Tibial nerve (tissue), 4 donors: ENCODE measurements around the gene ZNF865. TPM values are rescaled to one million over a fixed set of nuclear protein-coding genes. Genes with fewer than 3 reads are reported as not detected.
"Not testable (repeated sequence)": the region's sequence is repeated elsewhere in the genome, so short reads cannot be mapped to it uniquely, and the experiment has no call there.

Experiments
- DNase-seq, 2 donors: peaks; one replicate each; pipeline ENCODE4 v3.0.0-alpha.2; 2019; ENCODE audit warnings: low spot score in 2 of 2
- H3K27ac ChIP-seq, 4 donors: fragments of 200-600 bp; sonication (generic) in 3 of 4; one replicate each; pipeline ENCODE4 v1.5.1; 2017 to 2019; ENCODE audit warnings: mild to moderate bottlenecking in 1 of 4
- H3K27me3 ChIP-seq, 2 donors: fragments of 200-600 bp; sonication (generic) in 1 of 2; one replicate each; pipeline versions ENCODE4 v1.5.1 to v1.6.0; 2017 to 2019
- H3K36me3 ChIP-seq, 3 donors: fragments of 200-600 bp; sonication (generic); one replicate each; pipeline ENCODE4 v1.5.1; 2018 to 2019
- H3K4me1 ChIP-seq, 4 donors: fragments of 200-600 bp; sonication (generic) in 3 of 4; one replicate each; pipeline ENCODE4 v1.5.1; 2017 to 2019
- H3K4me3 ChIP-seq, 4 donors: fragments of 200-600 bp; sonication (generic) in 3 of 4; one replicate each; pipeline ENCODE4 v1.5.1; 2017 to 2019; ENCODE audit warnings: mild to moderate bottlenecking in 1 of 4, moderate library complexity in 1 of 4
- H3K9me3 ChIP-seq, 4 donors: fragments of 200-600 bp; sonication (generic) in 3 of 4; one replicate each; pipeline ENCODE4 v1.5.1; 2017 to 2019
- CTCF ChIP-seq, 5 experiments: fragments of 200-600 bp in 3 of 5; fragments of 450-650 bp in 2 of 5; sonication (generic) in 3 of 5; IDR thresholded peaks; one replicate each; pipeline ENCODE4 v1.5.1; 2016 to 2019; ENCODE audit warnings: antibody characterized with exemption in 5 of 5, mild to moderate bottlenecking in 3 of 5, moderate library complexity in 2 of 5
- EP300 ChIP-seq, 2 donors: sonication (generic); formaldehyde crosslinking; IDR thresholded peaks; one replicate each; pipeline ENCODE4 v1.6.1; 2017; ENCODE audit warnings: antibody characterized with exemption in 2 of 2, mild to moderate bottlenecking in 1 of 2
- POLR2A ChIP-seq, 2 donors: fragments of 450-650 bp; IDR thresholded peaks; one replicate each; pipeline ENCODE4 v1.6.1; 2017; ENCODE audit warnings: antibody characterized with exemption in 2 of 2, mild to moderate bottlenecking in 2 of 2, moderate library complexity in 2 of 2
- WGBS, 2 donors: methylation state at CpG; one replicate each; pipeline ENCODE4 v1.1.5; 2018; 5-methylcytosine and 5-hydroxymethylcytosine counted together
- total RNA-seq, 4 donors: library from RNA; depleted of rRNA; stranded (reverse); fragments of >200 nt; gene quantifications; one replicate each; pipeline ENCODE4 v1.1.0, GENCODE V29; 2016

ZNF865 gene
- total RNA-seq, 4 donors from 2014 or later = 8.8 to 15.0 (median 12.7) TPM

- no peaks in the 10 kb centered on the region for H3K27me3 ChIP-seq
- H3K36me3 ChIP-seq = peaks cover 0 to 34% (median 0%) of the 10 kb centered on the region in 3 donors
- WGBS, 2 donors = 1 to 2% methylated on average over 16 to 24 of the region's 24 CpGs
- H3K27ac ChIP-seq = peak within 1 kb of the TSS; percentile 81 to 98 (median 94)
- no peaks in the 10 kb centered on the region for H3K9me3 ChIP-seq
- peak within 1 kb of the TSS; percentile 73 to 97 (median 90) for H3K4me3 ChIP-seq
- peaks cover 0 to 31% (median 8%) of the 10 kb centered on the region in 4 donors for H3K4me1 ChIP-seq
- no peak for TF ChIP-seq POLR2A (IDR thresholded peaks at IDR 0.05)
- TF ChIP-seq EP300 (IDR thresholded peaks at IDR 0.05) = peak in 1 of 2 donors; percentile 62
- peak; percentile 60 to 82 for DNase-seq
Measured at GRCh38 chr19:55580628-55581144, 24.8 kb upstream of the ZNF865 start, which contains the start of gene ZNF579. Gene ZNF579, minus strand, starts transcription at chr19:55580848. Its CDS starts 1,209 bp downstream, at chr19:55579639.

- Histone ChIP-seq H3K4me1 (peaks cover 0 to 37% (median 14%) of the 10 kb centered on the region in 4 donors), H3K27ac (peak overlapping the region; percentile 81 to 98 (median 94)), H3K27me3 (no peaks in the 10 kb centered on the region), H3K9me3 (no peaks in the 10 kb centered on the region), H3K36me3 (peaks cover 0 to 33% (median 0%) of the 10 kb centered on the region in 3 donors), H3K4me3 (peak overlapping the region; percentile 73 to 97 (median 90))
- no peak for TF ChIP-seq POLR2A (IDR thresholded peaks at IDR 0.05)
- no peak for TF ChIP-seq EP300 (IDR thresholded peaks at IDR 0.05)
- TF ChIP-seq CTCF (IDR thresholded peaks at IDR 0.05) = no peak
- DNase-seq = no peak
- WGBS, 2 donors = 35 to 45% methylated on average over 12 of the region's 12 CpGs
Measured at GRCh38 chr19:55581145-55581822, 24.2 kb upstream of the ZNF865 start.

- 33 to 45% methylated on average over 6 of the region's 6 CpGs for WGBS, 2 donors
- no peak for DNase-seq
- no peak overlapping the region for H3K27ac ChIP-seq
- no peak overlapping the region for H3K4me3 ChIP-seq
- H3K27me3 ChIP-seq = no peaks in the 10 kb centered on the region
- H3K36me3 ChIP-seq = peaks cover 0 to 27% (median 0%) of the 10 kb centered on the region in 3 donors
- peaks cover 0 to 43% (median 18%) of the 10 kb centered on the region in 4 donors for H3K4me1 ChIP-seq
- H3K9me3 ChIP-seq = no peaks in the 10 kb centered on the region
- no peak for TF ChIP-seq CTCF (IDR thresholded peaks at IDR 0.05)
- no peak for TF ChIP-seq POLR2A (IDR thresholded peaks at IDR 0.05)
- no peak for TF ChIP-seq EP300 (IDR thresholded peaks at IDR 0.05)
Measured at GRCh38 chr19:55581823-55582223, 23.6 kb upstream of the ZNF865 start.

GRCh38 chr19:55582284-55582683, 23.2 kb upstream of the ZNF865 start:
- 79 to 84% methylated on average over 4 of the region's 4 CpGs for WGBS, 2 donors
- not testable (repeated sequence) for DNase-seq, H3K27ac ChIP-seq, H3K4me3 ChIP-seq, H3K27me3 ChIP-seq, H3K9me3 ChIP-seq
- Histone ChIP-seq H3K36me3 (peaks cover 0 to 23% (median 0%) of the 10 kb centered on the region in 3 donors), H3K4me1 (peaks cover 0 to 47% (median 21%) of the 10 kb centered on the region in 4 donors)

- not testable (repeated sequence) for H3K9me3 ChIP-seq, H3K27ac ChIP-seq, H3K36me3 ChIP-seq, DNase-seq, H3K4me3 ChIP-seq, H3K27me3 ChIP-seq
- peaks cover 0 to 57% (median 21%) of the 10 kb centered on the region in 4 donors for H3K4me1 ChIP-seq
- WGBS, 2 donors = 77 to 80% methylated on average over 8 of the region's 8 CpGs
Measured at GRCh38 chr19:55583897-55584296, 21.6 kb upstream of the ZNF865 start.

GRCh38 chr19:55584871-55585270, 20.6 kb upstream of the ZNF865 start:
- Histone ChIP-seq H3K4me1 (peaks cover 0 to 49% (median 21%) of the 10 kb centered on the region in 4 donors), H3K36me3 (no peaks in the 10 kb centered on the region), H3K9me3 (no peaks in the 10 kb centered on the region), H3K27me3 (no peaks in the 10 kb centered on the region), H3K4me3 (no peak overlapping the region), H3K27ac (no peak overlapping the region)
- WGBS, 2 donors = 82 to 92% methylated on average over 11 of the region's 11 CpGs
- TF ChIP-seq EP300 (IDR thresholded peaks at IDR 0.05) (no peak), CTCF (IDR thresholded peaks at IDR 0.05) (no peak), POLR2A (IDR thresholded peaks at IDR 0.05) (no peak)
- DNase-seq = no peak
